NCI-H526 (cell line): ENCODE data around the gene TEAD1.

Experiments used
- DNase-seq, 2 experiments: peaks; one replicate each; lab custom pipeline; 2025; lab: John Stamatoyannopoulos, UW

Gene TEAD1

GRCh38 chr11:12789054-12789453 is 114.8 kb downstream of the TEAD1 start:
- no peak for DNase-seq

GRCh38 chr11:12789596-12790215 is 115.5 kb downstream of the TEAD1 start:
- no peak for DNase-seq

- DNase-seq: no peak
Observed at GRCh38 chr11:12790861-12791616, 116.8 kb downstream of the TEAD1 start.

- DNase-seq: no peak
Observed at GRCh38 chr11:12792018-12792417, 117.8 kb downstream of the TEAD1 start.

- no peak for DNase-seq
Observed at GRCh38 chr11:12792590-12792989, 118.4 kb downstream of the TEAD1 start.

- no peak for DNase-seq
Observed at GRCh38 chr11:12793065-12793464, 118.8 kb downstream of the TEAD1 start.

GRCh38 chr11:12793506-12793905 is 119.3 kb downstream of the TEAD1 start:
- no peak for DNase-seq

- no peak for DNase-seq
Observed at GRCh38 chr11:12794576-12795230, 120.5 kb downstream of the TEAD1 start.

- DNase-seq: no peak
Observed at GRCh38 chr11:12797996-12798395, 123.8 kb downstream of the TEAD1 start.

- no peak for DNase-seq
Observed at GRCh38 chr11:12798609-12799011, 124.4 kb downstream of the TEAD1 start.

- DNase-seq: no peak
Observed at GRCh38 chr11:12799334-12799835, 125.2 kb downstream of the TEAD1 start.

- DNase-seq: peak; percentile 90
Observed at GRCh38 chr11:12800032-12800671, 125.9 kb downstream of the TEAD1 start.

- peak in 1 of 2 experiments; percentile 16 for DNase-seq
Observed at GRCh38 chr11:12800871-12801270, 126.7 kb downstream of the TEAD1 start.

GRCh38 chr11:12801976-12802375 is 127.8 kb downstream of the TEAD1 start:
- no peak for DNase-seq

- DNase-seq: peak; percentile 92 to 93
Observed at GRCh38 chr11:12802418-12803085, 128.3 kb downstream of the TEAD1 start.

- DNase-seq: no peak
Observed at GRCh38 chr11:12803086-12803826, 129.0 kb downstream of the TEAD1 start.

GRCh38 chr11:12806113-12806512 is 131.9 kb downstream of the TEAD1 start:
- no peak for DNase-seq

GRCh38 chr11:12807621-12808020 is 133.4 kb downstream of the TEAD1 start:
- DNase-seq: no peak

GRCh38 chr11:12808519-12808918 is 134.3 kb downstream of the TEAD1 start:
- DNase-seq: no peak

GRCh38 chr11:12809364-12809763 is 135.1 kb downstream of the TEAD1 start:
- DNase-seq: no peak
